IPS DF 6.9 (cell line): ENCODE measurements around the gene POLE4.

Experiments used
- DNase-seq: peaks from one replicate; pipeline ENCODE4 v3.0.0-alpha.2; 2013; ENCODE audit warnings: low read depth, low spot score
- H3K27ac ChIP-seq: one replicate; pipeline ENCODE4 v1.5.1; 2013; ENCODE audit warnings: low read length, control low read depth
- H3K27me3 ChIP-seq: 2 replicates; pipeline ENCODE4 v1.6.1; 2013; ENCODE audit warnings: mild to moderate bottlenecking, low read length; ENCODE audit not compliant: control insufficient read depth, insufficient read depth
- H3K36me3 ChIP-seq: 2 replicates; pipeline ENCODE4 v1.6.1; 2013; ENCODE audit warnings: low read length; ENCODE audit not compliant: control insufficient read depth, insufficient read depth
- H3K4me1 ChIP-seq: 2 replicates; pipeline ENCODE4 v1.6.1; 2013; ENCODE audit warnings: low read length; ENCODE audit not compliant: control insufficient read depth, insufficient read depth
- H3K4me3 ChIP-seq: 2 replicates; pipeline ENCODE4 v1.5.1; 2013; ENCODE audit warnings: mild to moderate bottlenecking, low read length
- H3K9me3 ChIP-seq: 2 replicates; pipeline ENCODE4 v1.6.1; 2013; ENCODE audit warnings: low read length, inconsistent platforms; ENCODE audit not compliant: control insufficient read depth, insufficient read depth
- WGBS: extraction: QIAGEN DNeasy Blood & Tissue Kit; methylation state at CpG from one replicate; pipeline ENCODE4 v1.1.7; 2013; ENCODE audit warnings: mixed read lengths, missing lambda C conversion rate; ENCODE audit not compliant: insufficient read length, insufficient coverage; 5-methylcytosine and 5-hydroxymethylcytosine counted together

The POLE4 gene

DNA sequence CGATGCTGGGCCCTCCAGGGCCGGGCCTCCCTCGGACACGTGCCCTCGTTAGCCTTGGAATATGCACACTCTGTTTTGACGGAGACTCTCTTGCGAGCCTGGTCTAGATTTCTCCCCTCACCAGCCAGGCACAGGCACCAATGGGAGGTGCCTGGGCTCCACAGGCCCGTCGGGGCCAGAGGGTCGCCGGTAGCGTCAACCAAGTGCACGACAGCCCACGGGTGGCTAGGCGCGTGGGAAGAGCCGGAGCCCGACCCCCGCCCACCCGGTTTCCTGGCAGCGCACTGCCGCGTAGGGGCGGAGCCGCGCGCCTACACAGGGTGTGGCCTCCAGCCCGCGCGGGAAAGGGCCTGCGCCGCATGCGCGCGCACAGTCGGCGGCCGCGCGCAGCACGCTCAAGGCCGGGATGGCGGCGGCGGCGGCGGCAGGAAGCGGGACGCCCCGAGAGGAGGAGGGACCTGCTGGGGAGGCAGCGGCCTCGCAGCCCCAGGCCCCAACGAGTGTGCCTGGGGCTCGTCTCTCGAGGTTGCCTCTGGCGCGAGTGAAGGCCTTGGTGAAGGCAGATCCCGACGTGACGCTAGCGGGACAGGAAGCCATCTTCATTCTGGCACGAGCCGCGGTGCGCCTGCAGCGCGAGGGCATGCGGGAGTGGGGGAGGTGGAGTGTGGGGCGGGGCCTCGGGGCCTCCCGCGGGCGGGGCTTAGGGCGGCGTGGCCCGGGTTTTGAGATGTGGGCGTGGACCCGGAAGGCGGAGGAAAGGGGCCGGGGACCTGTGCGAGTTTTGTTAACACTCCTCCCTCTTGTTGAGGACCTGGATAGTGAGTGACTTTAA lies at the start of gene POLE4:
POLE4 (plus strand) TSS at position 370 of the 832 bp plus-strand sequence; CDS start at position 407, 37 bp downstream.
- no peaks in the 10 kb centered on the region for H3K4me1 ChIP-seq
- no peak within 1 kb of the TSS for H3K27ac ChIP-seq
- no peaks in the 10 kb centered on the region for H3K9me3 ChIP-seq
- peak; percentile 63 for DNase-seq
- H3K27me3 ChIP-seq, result no peaks in the 10 kb centered on the region; the same call in 1 of the 2 replicates
- H3K36me3 ChIP-seq, result no peaks in the 10 kb centered on the region
- no CpG with 5 or more reads among the region's 81 CpGs for WGBS
- H3K4me3 ChIP-seq, result peak within 1 kb of the TSS; percentile 43; the same call in 1 of the 2 replicates

DNA sequence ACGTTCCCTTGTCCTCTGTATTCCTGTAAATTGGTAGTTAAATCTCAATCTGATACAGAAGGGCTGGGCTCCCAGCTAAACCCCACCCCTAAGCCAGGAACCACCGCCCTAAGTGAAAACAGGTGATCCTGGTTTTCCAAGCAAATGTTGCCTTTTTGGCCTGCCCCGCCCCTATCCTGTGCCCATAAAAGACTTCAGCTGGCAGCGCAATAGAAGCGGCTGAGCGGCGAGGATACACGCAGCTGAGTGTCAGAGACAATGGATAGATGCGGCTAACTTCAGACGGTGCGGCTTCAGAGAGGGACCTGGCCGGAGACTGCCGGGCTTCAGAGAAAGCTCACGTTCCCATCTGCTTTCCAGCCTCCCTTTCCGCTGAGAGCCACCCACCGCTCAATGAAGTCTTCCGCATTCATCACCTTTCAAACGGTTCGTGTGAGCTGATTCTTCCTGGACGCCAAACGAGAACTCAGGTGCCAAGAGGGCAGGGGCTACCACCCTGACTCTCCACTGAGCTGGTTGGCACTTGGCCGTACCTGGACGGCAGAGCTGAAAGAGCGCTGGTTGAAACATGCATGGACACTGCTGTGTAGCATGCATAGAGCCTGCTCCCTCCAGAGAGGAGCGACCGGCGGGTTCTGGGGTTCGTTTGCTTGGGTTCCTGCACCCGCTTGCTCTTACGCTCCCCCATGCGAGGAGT lies 49.5 kb upstream of the POLE4 start:
- Histone ChIP-seq H3K4me3 (peak overlapping the region; percentile 7; the same call in 1 of the 2 replicates), H3K9me3 (no peaks in the 10 kb centered on the region), H3K27me3 (0 out of 2 replicates have a peak, but pooled peaks cover 2% of the 10 kb centered on the region), H3K27ac (no peak overlapping the region), H3K36me3 (no peaks in the 10 kb centered on the region), H3K4me1 (no peaks in the 10 kb centered on the region)
- DNase-seq, result no peak
- WGBS, result no CpG with 5 or more reads among the region's 31 CpGs

DNA sequence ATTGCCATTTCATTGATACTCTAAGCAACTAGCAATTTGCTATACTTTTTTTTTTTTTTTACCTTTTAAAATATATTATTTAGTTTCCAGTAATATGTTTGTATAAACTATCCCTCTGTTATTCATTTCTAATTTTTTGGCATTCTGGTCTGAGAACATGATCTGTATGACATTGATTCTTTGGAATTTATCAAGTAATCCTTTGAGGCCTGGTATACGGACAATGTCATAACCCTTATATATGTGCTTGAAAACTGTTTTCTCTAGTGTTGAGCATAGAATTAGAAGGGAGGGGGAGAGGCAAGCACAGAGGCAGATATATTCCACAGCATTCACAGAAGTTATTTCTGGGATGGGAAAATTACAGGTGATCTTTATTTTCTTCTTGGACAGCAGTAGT lies 48.2 kb upstream of the POLE4 start:
- Histone ChIP-seq H3K4me1 (no peaks in the 10 kb centered on the region), H3K27ac (no peak overlapping the region), H3K27me3 (0 out of 2 replicates have a peak, but pooled peaks cover 2% of the 10 kb centered on the region), H3K36me3 (no peaks in the 10 kb centered on the region), H3K4me3 (no peak overlapping the region), H3K9me3 (no peaks in the 10 kb centered on the region)
- WGBS, result no CpG with 5 or more reads among the region's 1 CpG
- no peak for DNase-seq

DNA sequence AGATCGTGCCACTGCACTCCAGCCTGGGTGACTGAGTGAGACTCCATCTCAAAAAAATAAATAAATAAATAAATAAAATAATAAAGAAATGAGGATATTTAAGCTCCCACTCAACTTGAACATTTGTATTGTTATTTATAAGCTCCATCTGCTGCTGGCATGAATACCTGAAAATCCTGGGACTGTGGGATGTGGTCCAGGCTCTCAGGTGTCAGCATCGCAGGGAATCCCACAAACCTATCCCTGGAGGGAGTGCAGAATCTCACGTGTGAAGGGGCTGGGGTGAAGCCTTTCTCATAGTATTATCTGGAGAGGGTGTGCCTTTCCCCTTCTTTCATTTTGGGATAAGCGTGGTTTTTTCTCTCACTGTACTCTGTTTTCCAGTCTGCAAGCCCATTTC lies 47.4 kb upstream of the POLE4 start:
- no peaks in the 10 kb centered on the region for H3K36me3 ChIP-seq
- 0 out of 2 replicates have a peak, but pooled peaks cover 2% of the 10 kb centered on the region for H3K27me3 ChIP-seq
- no peak overlapping the region for H3K4me3 ChIP-seq
- H3K27ac ChIP-seq, result no peak overlapping the region
- no peak for DNase-seq
- no CpG with 5 or more reads among the region's 4 CpGs for WGBS
- H3K4me1 ChIP-seq, result no peaks in the 10 kb centered on the region
- no peaks in the 10 kb centered on the region for H3K9me3 ChIP-seq

DNA sequence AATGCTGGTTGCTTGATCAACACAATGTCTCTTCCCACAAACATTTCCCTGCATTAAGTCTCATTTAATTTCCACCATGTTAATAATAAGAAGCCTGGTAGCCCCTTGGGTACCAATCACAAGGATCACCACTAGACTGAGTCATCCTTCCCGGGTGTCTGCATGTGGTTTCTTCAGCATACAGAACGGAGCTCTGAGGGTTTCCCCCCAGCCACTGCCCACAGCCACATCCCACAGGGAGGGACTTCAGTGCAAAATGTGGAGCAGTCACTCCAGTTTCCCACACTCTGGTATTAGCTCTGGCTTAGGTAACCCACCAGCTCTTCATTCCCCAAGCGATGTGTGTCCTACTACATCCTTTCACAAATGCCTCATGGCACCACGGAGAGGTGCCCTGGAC lies 42.7 kb upstream of the POLE4 start:
- WGBS, result no CpG with 5 or more reads among the region's 4 CpGs
- Histone ChIP-seq H3K4me1 (no peaks in the 10 kb centered on the region), H3K4me3 (no peak overlapping the region), H3K27ac (no peak overlapping the region), H3K36me3 (no peaks in the 10 kb centered on the region), H3K27me3 (no peaks in the 10 kb centered on the region), H3K9me3 (no peaks in the 10 kb centered on the region)
- DNase-seq, result no peak

DNA sequence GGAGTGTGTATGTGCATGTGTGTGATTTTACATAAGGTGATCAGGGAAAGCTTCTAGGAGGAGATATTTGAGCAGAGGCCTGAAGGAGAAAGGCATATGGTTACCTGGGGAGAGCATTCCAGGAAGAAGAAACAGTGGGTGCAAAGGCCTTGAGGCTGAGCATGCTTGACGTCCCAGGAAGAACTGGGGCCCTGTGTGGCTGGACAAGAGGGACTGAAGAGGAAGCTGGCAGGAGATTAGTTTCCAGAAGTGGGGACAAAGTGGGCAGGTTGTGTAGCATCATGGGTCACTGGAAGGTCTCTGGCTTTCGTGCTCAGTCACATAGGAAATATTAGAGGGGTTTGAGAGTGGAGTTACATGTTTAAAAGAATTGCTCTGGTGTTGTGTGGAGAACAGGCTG lies 42.0 kb upstream of the POLE4 start:
- no peaks in the 10 kb centered on the region for H3K4me1 ChIP-seq
- H3K36me3 ChIP-seq, result no peaks in the 10 kb centered on the region
- WGBS, result no CpG with 5 or more reads among the region's 2 CpGs
- H3K27me3 ChIP-seq, result no peaks in the 10 kb centered on the region
- no peak overlapping the region for H3K27ac ChIP-seq
- H3K4me3 ChIP-seq, result no peak overlapping the region
- DNase-seq, result no peak
- H3K9me3 ChIP-seq, result no peaks in the 10 kb centered on the region

GRCh38 chr2:74917702-74918619 lies 40.5 kb upstream of the POLE4 start:
- no peak overlapping the region for H3K27ac ChIP-seq
- no peak for DNase-seq

DNA sequence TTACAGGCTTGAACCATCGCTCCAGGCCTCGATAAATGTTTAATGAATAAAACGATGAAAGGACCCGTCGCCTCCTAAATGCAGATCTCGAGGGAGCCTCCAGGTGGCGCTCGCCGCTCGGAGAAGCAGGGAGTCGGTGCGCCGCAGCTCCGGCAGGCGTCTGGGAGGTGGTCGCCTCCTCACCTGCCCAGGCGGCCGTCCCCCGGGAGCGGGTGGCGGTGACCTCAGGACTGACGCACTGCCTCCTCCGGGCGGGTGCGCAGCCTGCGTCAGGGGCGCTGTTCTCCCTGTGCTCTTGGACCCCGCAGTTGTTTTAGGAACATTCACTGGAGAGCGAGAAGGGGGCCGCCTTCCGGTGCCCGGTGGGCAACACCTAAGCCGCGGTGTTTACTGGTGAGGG lies 38.6 kb upstream of the POLE4 start:
- H3K27me3 ChIP-seq, result no peaks in the 10 kb centered on the region

More at GRCh38 chr2:74917702-74918619, 40.5 kb upstream of the POLE4 start:
- H3K9me3 ChIP-seq, result no peaks in the 10 kb centered on the region
- H3K36me3 ChIP-seq, result no peaks in the 10 kb centered on the region
- 100% methylated on average over 2 of the region's 20 CpGs for WGBS
- H3K4me3 ChIP-seq, result no peak overlapping the region
- no peaks in the 10 kb centered on the region for H3K27me3 ChIP-seq
- no peaks in the 10 kb centered on the region for H3K4me1 ChIP-seq

DNA sequence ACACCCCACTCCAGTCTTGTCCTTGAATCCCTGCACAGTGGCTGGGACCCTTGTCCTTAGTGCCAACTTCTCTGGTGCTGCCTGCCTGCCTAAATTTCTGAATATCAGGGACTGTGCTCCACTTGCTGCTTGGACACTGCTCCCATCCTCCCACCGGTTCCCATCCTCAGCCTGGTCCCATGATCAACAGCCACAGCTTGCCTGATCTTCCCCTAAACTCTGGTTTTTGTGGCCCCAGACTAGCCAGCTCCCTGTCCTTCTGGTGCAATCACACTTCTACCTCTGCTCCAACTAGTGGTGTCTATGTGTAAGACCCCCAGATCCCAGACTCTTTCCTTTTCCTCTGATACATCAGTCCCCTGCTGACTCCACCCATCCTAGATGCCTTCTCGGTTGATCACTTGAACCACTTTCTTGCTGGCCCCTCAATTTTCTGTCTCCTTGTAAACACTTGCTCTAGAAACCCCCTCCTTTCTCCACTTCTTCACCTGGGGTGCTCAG lies 37.2 kb upstream of the POLE4 start:
- no peaks in the 10 kb centered on the region for H3K36me3 ChIP-seq
- H3K4me1 ChIP-seq, result no peaks in the 10 kb centered on the region
- WGBS, result no CpG with 5 or more reads among the region's 2 CpGs
- H3K4me3 ChIP-seq, result no peak overlapping the region
- H3K9me3 ChIP-seq, result no peaks in the 10 kb centered on the region; the same call in 1 of the 2 replicates
- DNase-seq, result no peak
- H3K27me3 ChIP-seq, result no peaks in the 10 kb centered on the region
- no peak overlapping the region for H3K27ac ChIP-seq

More for the DNA sequence above, 38.6 kb upstream of the POLE4 start:
- H3K27ac ChIP-seq, result no peak overlapping the region
- H3K36me3 ChIP-seq, result no peaks in the 10 kb centered on the region
- WGBS, result no CpG with 5 or more reads among the region's 34 CpGs
- no peaks in the 10 kb centered on the region for H3K9me3 ChIP-seq
- peak overlapping the region; percentile 17; the same call in 1 of the 2 replicates for H3K4me3 ChIP-seq
- no peaks in the 10 kb centered on the region for H3K4me1 ChIP-seq
- peak; percentile 47 for DNase-seq
